ENCODE measurements around the gene FRMD6. TPM values are rescaled to one million over a fixed set of nuclear protein-coding genes. Genes with fewer than 3 reads are reported as not detected.

Gene FRMD6
- total and polyA plus RNA-seq, 9 of the 15 experiments (the other 6 are each of a cell fraction or from before 2014, with no cell fraction given) = 0.11 to 0.92 (median 0.53) TPM

DNA sequence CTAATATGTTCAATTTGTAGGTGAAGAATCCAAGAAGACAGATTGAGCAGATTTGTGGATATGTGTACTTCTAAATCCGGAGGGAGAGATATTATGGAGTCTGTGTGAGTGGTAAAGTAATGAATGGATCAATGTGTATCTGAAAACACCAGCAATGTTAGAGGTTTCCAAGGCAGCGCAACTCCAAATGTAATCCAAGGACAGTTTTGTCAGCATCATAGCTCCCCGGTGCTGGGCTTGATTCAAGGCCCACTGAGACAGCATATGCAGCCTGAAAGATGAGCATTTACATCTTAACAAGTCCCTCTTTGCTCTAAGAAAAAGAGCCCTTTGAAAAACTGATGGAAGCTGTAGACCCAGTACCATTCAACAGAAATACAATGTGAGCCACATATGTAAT is 38.3 kb upstream of the FRMD6 start (continued):
- TF ChIP-seq ZBTB40 (IDR thresholded peaks at IDR 0.05) = no peak
- TF ChIP-seq ZBTB40 (CRISPR knock-in tag; IDR thresholded peaks at IDR 0.05) = no peak
- TF ChIP-seq ZMIZ1 (IDR thresholded peaks at IDR 0.05; ENCODE audit: low read depth in 2 of 2, low read length in 2 of 2) = no peak
- no peak for TF ChIP-seq CCNT2 (IDR thresholded peaks at IDR 0.05; ENCODE audit: borderline replicate concordance, extremely low read depth, insufficient read length, low read depth, low read length)
- TF ChIP-seq ZBTB11 (CRISPR knock-in tag; IDR thresholded peaks at IDR 0.05) = no peak
